GM23338 (cell line): ENCODE measurements around the gene POLG2. TPM values are rescaled to one million over a fixed set of nuclear protein-coding genes. Genes with fewer than 3 reads are reported as not detected.

Source experiments
- ATAC-seq: fragments of 200-7000 bp; cut with Tn5 transposase; 3 replicates; pipeline ENCODE4 v1.9.1; 2020
- DNase-seq: peaks from one replicate; pipeline ENCODE4 v3.0.0-alpha.2; 2015; ENCODE audit warnings: low spot score
- H2AFZ ChIP-seq: fragments of 200-600 bp; sonication (generic); 2 replicates; pipeline ENCODE4 v1.8.0; 2016; ENCODE audit warnings: antibody characterized with exemption, mild to moderate bottlenecking, moderate library complexity
- H3F3A ChIP-seq: fragments of 200-600 bp; sonication (generic); replicated peaks from 2 replicates; pipeline ENCODE4 v1.8.0; 2017; ENCODE audit warnings: antibody characterized with exemption, mixed run types, low read depth
- H3K27ac ChIP-seq: fragments of 200-600 bp; sonication (generic); 2 replicates; pipeline ENCODE4 v1.6.1; 2016; ENCODE audit warnings: low read depth
- H3K27me3 ChIP-seq: fragments of 200-600 bp; sonication (generic); 2 replicates; pipeline ENCODE4 v1.8.0; 2016; ENCODE audit warnings: mild to moderate bottlenecking, mixed run types, moderate library complexity; ENCODE audit not compliant: insufficient read depth
- H3K36me3 ChIP-seq: fragments of 200-600 bp; sonication (generic); 2 replicates; pipeline ENCODE4 v1.8.0; 2016; ENCODE audit warnings: mild to moderate bottlenecking; ENCODE audit not compliant: insufficient read depth
- H3K4me1 ChIP-seq: fragments of 200-600 bp; sonication (generic); 2 replicates; pipeline ENCODE4 v1.8.0; 2016; ENCODE audit warnings: mild to moderate bottlenecking, moderate library complexity; ENCODE audit not compliant: insufficient read depth
- H3K4me2 ChIP-seq: fragments of 200-600 bp; sonication (generic); 2 replicates; pipeline ENCODE4 v1.7.1; 2017; ENCODE audit warnings: mixed run types
- H3K4me3 ChIP-seq: fragments of 200-600 bp; sonication (generic); 2 replicates; pipeline ENCODE4 v1.6.1; 2016; ENCODE audit warnings: mixed run types
- H3K79me2 ChIP-seq: fragments of 200-600 bp; sonication (generic); replicated peaks from 2 replicates; pipeline ENCODE4 v1.8.0; 2017; ENCODE audit warnings: mild to moderate bottlenecking; ENCODE audit not compliant: insufficient read depth
- H3K9me2 ChIP-seq: fragments of 200-600 bp; sonication (generic); 2 replicates; pipeline ENCODE4 v1.8.0; 2017; ENCODE audit not compliant: insufficient read depth
- H4K20me1 ChIP-seq: fragments of 200-600 bp; sonication (generic); replicated peaks from 2 replicates; pipeline ENCODE4 v1.8.0; 2017; ENCODE audit warnings: mild to moderate bottlenecking; ENCODE audit not compliant: insufficient read depth
- H3K27ac Mint-ChIP-seq: 2 replicates; pipeline ENCODE4 v1.8.0; 2020; ENCODE audit warnings: inconsistent platforms, mild to moderate bottlenecking, moderate library complexity, mixed read lengths
- H3K27me3 Mint-ChIP-seq: 3 replicates; pipeline ENCODE4 v1.8.0; 2022; ENCODE audit warnings: low read depth, mild to moderate bottlenecking, moderate library complexity, mixed read lengths, inconsistent platforms; ENCODE audit not compliant: insufficient read depth, poor library complexity
- H3K36me3 Mint-ChIP-seq: 3 replicates; pipeline ENCODE4 v1.8.0; 2021; ENCODE audit warnings: low read depth, mild to moderate bottlenecking, inconsistent platforms, moderate library complexity, mixed read lengths
- H3K4me1 Mint-ChIP-seq: 3 replicates; pipeline ENCODE4 v1.8.0; 2020; ENCODE audit warnings: mild to moderate bottlenecking, inconsistent platforms, mixed read lengths
- H3K4me3 Mint-ChIP-seq: 3 replicates; pipeline ENCODE4 v1.8.0; 2021; ENCODE audit warnings: moderate library complexity, mild to moderate bottlenecking, inconsistent platforms, mixed read lengths
- H3K9me3 Mint-ChIP-seq: 3 replicates; pipeline ENCODE4 v1.8.0; 2020; ENCODE audit warnings: moderate library complexity, mild to moderate bottlenecking, inconsistent platforms, mixed read lengths
- CREB1 ChIP-seq: fragments of 250-450 bp; sonication (Bioruptor Pico); IDR thresholded peaks from 2 replicates; pipeline ENCODE4 v1.5.0; 2020; ENCODE audit warnings: low read depth, mild to moderate bottlenecking, moderate library complexity
- CTCF ChIP-seq, 2 experiments: fragments of 200-600 bp in 1 of 2; sonication (generic) in 1 of 2; conservative IDR thresholded peaks; 2 replicates each; pipeline versions ENCODE4 v1.5.1 to v1.6.1; 2016 to 2017; ENCODE audit warnings: antibody characterized with exemption in 2 of 2, low read depth in 2 of 2, mild to moderate bottlenecking in 2 of 2, moderate library complexity in 1 of 2
- ETS1 ChIP-seq: IDR thresholded peaks from 2 replicates; pipeline ENCODE4 v1.6.1; 2016; ENCODE audit warnings: antibody characterized with exemption
- EZH2 ChIP-seq: fragments of 200-600 bp; sonication (generic); IDR thresholded peaks from one replicate; pipeline ENCODE4 v1.8.0; 2017; ENCODE audit warnings: antibody characterized with exemption, mild to moderate bottlenecking, low read depth; ENCODE audit not compliant: unreplicated experiment
- EZH2phosphoT487 ChIP-seq: fragments of 200-600 bp; sonication (generic); IDR thresholded peaks from one replicate; pipeline ENCODE4 v1.8.1; 2018; ENCODE audit warnings: antibody characterized with exemption; ENCODE audit not compliant: unreplicated experiment
- JUNB ChIP-seq: IDR thresholded peaks from one replicate; pipeline ENCODE4 v1.6.1; 2016; ENCODE audit warnings: antibody characterized with exemption; ENCODE audit not compliant: unreplicated experiment
- NANOG ChIP-seq: IDR thresholded peaks from 2 replicates; pipeline ENCODE4 v1.6.1; 2016; ENCODE audit warnings: antibody characterized with exemption, borderline replicate concordance
- POLR2AphosphoS5 ChIP-seq: IDR thresholded peaks from 2 replicates; pipeline ENCODE4 v1.6.1; 2016; ENCODE audit warnings: antibody characterized with exemption, low read depth
- REST ChIP-seq: IDR thresholded peaks from one replicate; pipeline ENCODE4 v1.6.1; 2018; ENCODE audit warnings: antibody characterized with exemption; ENCODE audit not compliant: unreplicated experiment
- STAT1 ChIP-seq: IDR thresholded peaks from one replicate; pipeline ENCODE4 v1.6.1; 2016; ENCODE audit warnings: antibody characterized with exemption; ENCODE audit not compliant: unreplicated experiment
- ZNF114 ChIP-seq: fragments of 250-450 bp; sonication (Bioruptor Pico); IDR thresholded peaks from 2 replicates; pipeline ENCODE4 v1.5.0; 2020; ENCODE audit warnings: mild to moderate bottlenecking, moderate library complexity
- ZNF331 ChIP-seq: fragments of 250-450 bp; sonication (Bioruptor Pico); IDR thresholded peaks from 2 replicates; pipeline ENCODE4 v1.5.0; 2020; ENCODE audit warnings: low read depth, mild to moderate bottlenecking, moderate library complexity
- ZNF462 ChIP-seq: fragments of 250-450 bp; sonication (Bioruptor Pico); IDR thresholded peaks from 2 replicates; pipeline ENCODE4 v1.5.0; 2020; ENCODE audit warnings: mild to moderate bottlenecking, moderate library complexity
- polyA plus RNA-seq: library from polyadenylated mRNA; unstranded; fragments of >200 nt; fragmentation: Nextera tagmentation; extraction: Ambion mirVana; gene quantifications from 2 replicates; pipeline ENCODE4 v1.2.1, GENCODE V29; 2016
- total RNA-seq: library from RNA; depleted of rRNA; stranded (reverse); fragments of >200 nt; shearing (Covaris generic); gene quantifications from 2 replicates; pipeline ENCODE4 v1.2.3, GENCODE V29; 2014

POLG2 gene
- total and polyA plus RNA-seq, 2 experiments from 2014 or later: 20.2 to 28.0 TPM

- Histone ChIP-seq H3K27ac (no peak overlapping the region), H3F3A (no peaks in the 10 kb centered on the region), H2AFZ (no peak overlapping the region), H3K4me2 (no peak overlapping the region), H3K4me1 (no peaks in the 10 kb centered on the region), H3K79me2 (no peaks in the 10 kb centered on the region), H4K20me1 (peaks cover 21% of the 10 kb centered on the region), H3K27me3 (no peaks in the 10 kb centered on the region), H3K4me3 (no peak overlapping the region), H3K9me2 (no peaks in the 10 kb centered on the region), H3K36me3 (peaks cover 94% of the 10 kb centered on the region)
- ATAC-seq: no peak
- H3K36me3 Mint-ChIP-seq: peaks cover 92% of the 10 kb centered on the region
- no peak for TF ChIP-seq ETS1
- no peak for TF ChIP-seq ZNF114 (CRISPR knock-in tag)
- no peak for TF ChIP-seq NANOG
- TF ChIP-seq REST: no peak
- no peak for TF ChIP-seq EZH2phosphoT487
- TF ChIP-seq ZNF462 (CRISPR knock-in tag): no peak
- TF ChIP-seq CTCF (conservative IDR thresholded peaks at IDR 0.05; ENCODE audit: low read depth in 2 of 2): no peak
- no peak for TF ChIP-seq CREB1 (CRISPR knock-in tag)
- TF ChIP-seq EZH2: no peak
- TF ChIP-seq ZNF331 (CRISPR knock-in tag): no peak
- TF ChIP-seq JUNB: no peak
- TF ChIP-seq POLR2AphosphoS5: no peak
- no peak for TF ChIP-seq STAT1
- no peaks in the 10 kb centered on the region for H3K4me1 Mint-ChIP-seq
- H3K27me3 Mint-ChIP-seq: no peaks in the 10 kb centered on the region
- no peak for DNase-seq
- H3K9me3 Mint-ChIP-seq: no peaks in the 10 kb centered on the region
- no peak overlapping the region for H3K4me3 Mint-ChIP-seq
- no peak overlapping the region for H3K27ac Mint-ChIP-seq
Observed at GRCh38 chr17:64531955-64532371, 35.1 kb upstream of the POLG2 start.
